ENCODE results near the gene SIVA1. TPM values are rescaled to one million over a fixed set of nuclear protein-coding genes. Genes with fewer than 3 reads are reported as not detected.
A peak's percentile ranks its signal among the peaks of the same experiment; 100 is the strongest.

Gene SIVA1
- total and polyA plus RNA-seq, 9 of the 15 experiments (the other 6 are each of a cell fraction or from before 2014, with no cell fraction given): 4.2 to 186 (median 54.2) TPM

GRCh38 chr14:104725772-104726548 lies 27.0 kb upstream of the SIVA1 start (continued):
- TF ChIP-seq E2F4 (CRISPR knock-in tag; IDR thresholded peaks at IDR 0.05; ENCODE audit: low read depth) (no peak), MAX (CRISPR knock-in tag; IDR thresholded peaks at IDR 0.05) (0 out of 2 replicates have a peak, but pooled peaks have one; percentile 4), ZBTB5 (IDR thresholded peaks at IDR 0.05) (no peak), DEAF1 (CRISPR knock-in tag; IDR thresholded peaks at IDR 0.05) (no peak), FOXJ3 (CRISPR knock-in tag; IDR thresholded peaks at IDR 0.05) (no peak), MBD1 (CRISPR knock-in tag; IDR thresholded peaks at IDR 0.05) (no peak), ELK1 (CRISPR knock-in tag; IDR thresholded peaks at IDR 0.05) (no peak), YBX1 (IDR thresholded peaks at IDR 0.05) (no peak), TCF15 (CRISPR knock-in tag; IDR thresholded peaks at IDR 0.05) (no peak), EHMT2 (IDR thresholded peaks at IDR 0.05) (no peak), KDM5B (IDR thresholded peaks at IDR 0.05; ENCODE audit: insufficient replicate concordance, low read depth, low read length) (no peak), NFYB (IDR thresholded peaks at IDR 0.05; ENCODE audit: extremely low read depth, insufficient read length) (no peak), ZNF584 (CRISPR knock-in tag; IDR thresholded peaks at IDR 0.05; ENCODE audit: low read depth) (no peak), SETDB1 (IDR thresholded peaks at IDR 0.05; ENCODE audit: low read length) (no peak), PHF20 (IDR thresholded peaks at IDR 0.05; ENCODE audit: partially characterized antibody) (no peak), NR3C1 (CRISPR knock-in tag; IDR thresholded peaks at IDR 0.05) (no peak), CBFA2T2 (conservative IDR thresholded peaks at IDR 0.05) (no peak), SP1 (CRISPR knock-in tag; IDR thresholded peaks at IDR 0.05) (0 out of 2 replicates have a peak, but pooled peaks have one; percentile 29), OTX1 (CRISPR knock-in tag; IDR thresholded peaks at IDR 0.05) (no peak), U2AF2 (optimal IDR thresholded peaks at IDR 0.05; ENCODE audit: low read depth, low read length) (no peak)

Measured in K562 (cell line).